Measurements from ENCODE around the gene ACAN.

GRCh38 chr15:88848203-88848602 is 45.0 kb downstream of the ACAN start:
- TF ChIP-seq CTCF (IDR thresholded peaks at IDR 0.05), result no peak
- no peak for TF ChIP-seq EP300 (IDR thresholded peaks at IDR 0.05)
- TF ChIP-seq POLR2AphosphoS5 (IDR thresholded peaks at IDR 0.05), result no peak
- no peak for TF ChIP-seq POLR2A (IDR thresholded peaks at IDR 0.05)

Measured in suprapubic skin (tissue), 4 donors.